ENCODE data around the gene ADAP1.

DNA sequence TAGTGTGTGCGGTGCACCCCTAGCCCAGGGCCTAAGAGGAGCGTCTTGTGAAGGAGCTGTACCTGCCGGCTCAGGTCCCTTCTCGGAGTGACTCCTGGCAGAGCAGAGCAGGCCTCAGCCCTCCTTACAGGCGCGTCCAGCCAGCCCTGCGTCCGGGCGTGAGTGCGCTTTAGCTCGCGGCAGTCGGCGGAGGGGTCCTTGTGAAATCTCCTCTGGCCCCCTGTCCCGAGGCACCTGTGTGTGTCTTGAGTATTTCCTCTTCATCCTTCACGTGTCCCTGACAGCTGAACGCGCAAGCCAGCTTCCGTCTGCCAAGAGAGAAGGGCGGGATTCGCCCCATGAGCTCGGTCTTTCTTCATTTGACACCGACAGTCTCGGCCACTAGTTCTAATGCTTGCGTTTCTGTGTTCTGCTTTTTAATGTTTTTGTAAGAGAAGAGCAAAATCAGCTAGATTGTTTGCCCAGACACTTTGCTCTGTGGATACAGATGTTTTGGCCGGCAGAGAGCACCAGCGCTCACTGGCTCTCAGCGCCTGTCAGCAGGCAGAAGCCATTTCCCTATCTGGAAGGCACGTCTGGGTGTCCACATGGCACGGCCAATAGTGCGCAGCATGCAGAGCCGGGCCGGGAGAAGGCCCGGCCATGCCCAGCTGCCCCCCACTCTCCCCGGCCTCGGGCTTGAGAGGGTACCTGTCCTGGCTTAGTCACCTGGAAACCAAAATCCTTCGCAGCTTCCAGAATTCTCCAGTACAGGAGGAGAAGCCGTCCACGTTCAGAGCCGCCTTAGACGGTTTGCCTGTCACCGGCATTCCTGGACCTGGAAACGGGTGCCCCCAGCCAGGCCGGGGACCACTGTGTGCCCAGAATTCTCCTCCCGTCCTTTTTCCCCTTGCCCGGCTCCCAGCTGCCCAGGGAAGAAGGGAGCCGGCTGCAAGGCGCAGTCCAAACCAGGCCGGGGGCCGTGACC is 71.1 kb downstream of the ADAP1 start:
- TF ChIP-seq, protein P1, sequence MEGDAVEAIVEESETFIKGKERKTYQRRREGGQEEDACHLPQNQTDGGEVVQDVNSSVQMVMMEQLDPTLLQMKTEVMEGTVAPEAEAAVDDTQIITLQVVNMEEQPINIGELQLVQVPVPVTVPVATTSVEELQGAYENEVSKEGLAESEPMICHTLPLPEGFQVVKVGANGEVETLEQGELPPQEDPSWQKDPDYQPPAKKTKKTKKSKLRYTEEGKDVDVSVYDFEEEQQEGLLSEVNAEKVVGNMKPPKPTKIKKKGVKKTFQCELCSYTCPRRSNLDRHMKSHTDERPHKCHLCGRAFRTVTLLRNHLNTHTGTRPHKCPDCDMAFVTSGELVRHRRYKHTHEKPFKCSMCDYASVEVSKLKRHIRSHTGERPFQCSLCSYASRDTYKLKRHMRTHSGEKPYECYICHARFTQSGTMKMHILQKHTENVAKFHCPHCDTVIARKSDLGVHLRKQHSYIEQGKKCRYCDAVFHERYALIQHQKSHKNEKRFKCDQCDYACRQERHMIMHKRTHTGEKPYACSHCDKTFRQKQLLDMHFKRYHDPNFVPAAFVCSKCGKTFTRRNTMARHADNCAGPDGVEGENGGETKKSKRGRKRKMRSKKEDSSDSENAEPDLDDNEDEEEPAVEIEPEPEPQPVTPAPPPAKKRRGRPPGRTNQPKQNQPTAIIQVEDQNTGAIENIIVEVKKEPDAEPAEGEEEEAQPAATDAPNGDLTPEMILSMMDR (conservative IDR thresholded peaks at IDR 0.05; ENCODE audit: low read depth, low read length) = no peak
- TF ChIP-seq EZH2 (IDR thresholded peaks at IDR 0.05; ENCODE audit: low read length, unreplicated experiment) (no peak), EZH2phosphoT487 (IDR thresholded peaks at IDR 0.05; ENCODE audit: borderline replicate concordance, low read length) (no peak)

Data from PC-3 (cell line).